GM23248 (cell line): ENCODE measurements around the gene MACROD2.

ENCODE experiments used
- EZH2 ChIP-seq: fragments of 200-600 bp; sonication (generic); IDR thresholded peaks from 2 replicates; pipeline ENCODE4 v1.6.1; 2018; ENCODE audit warnings: antibody characterized with exemption, mild to moderate bottlenecking; ENCODE audit not compliant: insufficient read depth, poor library complexity, severe bottlenecking
- EZH2phosphoT487 ChIP-seq: fragments of 200-600 bp; sonication (generic); IDR thresholded peaks from 2 replicates; pipeline ENCODE4 v1.6.1; 2018; ENCODE audit warnings: antibody characterized with exemption, moderate library complexity, mild to moderate bottlenecking, low read depth; ENCODE audit not compliant: insufficient read depth

- TF ChIP-seq EZH2: no peak
- TF ChIP-seq EZH2phosphoT487: no peak
Observed at GRCh38 chr20:15628851-15629353, 1633.6 kb downstream of the MACROD2 start.
